ENCODE measurements around the gene LCNL1. TPM values are rescaled to one million over a fixed set of nuclear protein-coding genes. Genes with fewer than 3 reads are reported as not detected.

LCNL1 gene
- polyA plus RNA-seq, 1 donor (not counting 4 experiments of a cell fraction or from before 2014, with no cell fraction given) = not detected

GRCh38 chr9:136985853-136986252 is 3.1 kb downstream of the LCNL1 start:
- Histone ChIP-seq H2AFZ (ENCODE audit: control insufficient read depth, low read length) (no peak overlapping the region), H3K36me3 (ENCODE audit: control insufficient read depth in 2 of 2, extremely low read depth in 1 of 2, insufficient read depth in 2 of 2, low read length in 2 of 2) (no peaks in the 10 kb centered on the region), H3K79me2 (ENCODE audit: control insufficient read depth, insufficient read depth, low read length) (no peaks in the 10 kb centered on the region), H3K9me3 (ENCODE audit: control insufficient read depth, low read depth, low read length) (no peaks in the 10 kb centered on the region), H3K27ac (ENCODE audit: control insufficient read depth, insufficient read depth, low read length) (no peak overlapping the region), H3K9me1 (ENCODE audit: control insufficient read depth, extremely low read depth, insufficient read depth, low read length) (no peaks in the 10 kb centered on the region), H3K27me3 (ENCODE audit: control insufficient read depth, extremely low read depth, insufficient read depth, low read length) (peaks cover 27% of the 10 kb centered on the region), H3K9ac (ENCODE audit: control insufficient read depth, extremely low read depth, insufficient read depth, low read length) (no peak overlapping the region), H3K4me2 (ENCODE audit: control insufficient read depth, extremely low read depth, insufficient read depth, low read depth, low read length) (no peak overlapping the region), H3K4me3 (ENCODE audit: control insufficient read depth in 2 of 3, extremely low read depth in 1 of 3, insufficient read depth in 2 of 3, low read depth in 1 of 3, low read length in 3 of 3) (no peak overlapping the region), H3K4me1 (ENCODE audit: control insufficient read depth, extremely low read depth, insufficient read depth, low read length) (no peaks in the 10 kb centered on the region), H4K20me1 (ENCODE audit: control insufficient read depth, extremely low read depth, insufficient read depth, low read length) (no peaks in the 10 kb centered on the region)
- dilution Hi-C loops (cut with MboI; ENCODE audit: extremely low pct_ligation_motif_present, low sequenced_read_pairs) = no loop called here
- FAIRE-seq = no peak
- DNase-seq (ENCODE audit: low read depth, low spot score) = no peak
- TF ChIP-seq EZH2 (IDR thresholded peaks at IDR 0.05; ENCODE audit: low read length) (no peak), CTCF (optimal IDR thresholded peaks at IDR 0.05 in 1 of 3, IDR thresholded peaks at IDR 0.05 in 1 of 3, conservative IDR thresholded peaks at IDR 0.05 in 1 of 3; ENCODE audit: extremely low read depth in 1 of 3, insufficient read depth in 2 of 3, low read length in 3 of 3) (no peak)

DNA sequence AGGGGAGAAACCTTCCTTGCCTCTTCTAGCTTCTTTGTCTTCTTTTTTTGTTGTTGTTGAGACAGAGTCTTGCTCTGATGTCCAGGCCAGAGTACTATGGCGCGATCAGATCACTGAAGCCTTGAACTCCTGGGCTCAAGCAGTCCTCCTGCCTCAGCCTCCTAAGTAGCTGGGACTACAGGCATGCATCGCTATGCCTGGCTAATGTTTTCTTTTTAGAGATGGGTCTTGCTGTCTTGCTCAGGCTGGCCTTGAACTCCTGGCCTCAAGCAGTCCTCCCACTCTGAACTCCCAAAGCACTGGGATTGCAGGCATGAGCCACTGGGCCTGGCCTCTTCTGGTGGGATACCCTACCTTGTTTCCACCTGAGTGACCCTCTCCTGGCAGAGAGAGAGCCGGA is 6.1 kb downstream of the LCNL1 start:
- no peak overlapping the region for H3K9ac ChIP-seq (ENCODE audit: control insufficient read depth, extremely low read depth, insufficient read depth, low read length)
- H3K9me3 ChIP-seq (ENCODE audit: control insufficient read depth, low read depth, low read length) = no peaks in the 10 kb centered on the region
- no peaks in the 10 kb centered on the region for H3K79me2 ChIP-seq (ENCODE audit: control insufficient read depth, insufficient read depth, low read length)
- peaks cover 0 to 7% of the 10 kb centered on the region in 2 experiments for H3K36me3 ChIP-seq (ENCODE audit: control insufficient read depth in 2 of 2, extremely low read depth in 1 of 2, insufficient read depth in 2 of 2, low read length in 2 of 2)
- no peak overlapping the region for H2AFZ ChIP-seq (ENCODE audit: control insufficient read depth, low read length)
- H4K20me1 ChIP-seq (ENCODE audit: control insufficient read depth, extremely low read depth, insufficient read depth, low read length) = peaks cover 3% of the 10 kb centered on the region
- peaks cover 16% of the 10 kb centered on the region for H3K4me1 ChIP-seq (ENCODE audit: control insufficient read depth, extremely low read depth, insufficient read depth, low read length)
- no peak overlapping the region for H3K4me2 ChIP-seq (ENCODE audit: control insufficient read depth, extremely low read depth, insufficient read depth, low read depth, low read length)
- H3K27me3 ChIP-seq (ENCODE audit: control insufficient read depth, extremely low read depth, insufficient read depth, low read length) = peaks cover 23% of the 10 kb centered on the region
- DNase-seq (ENCODE audit: low read depth, low spot score) (no peak), FAIRE-seq (no peak)
- no peak overlapping the region for H3K4me3 ChIP-seq (ENCODE audit: control insufficient read depth in 2 of 3, extremely low read depth in 1 of 3, insufficient read depth in 2 of 3, low read depth in 1 of 3, low read length in 3 of 3)
- no peaks in the 10 kb centered on the region for H3K9me1 ChIP-seq (ENCODE audit: control insufficient read depth, extremely low read depth, insufficient read depth, low read length)
- no peak overlapping the region for H3K27ac ChIP-seq (ENCODE audit: control insufficient read depth, insufficient read depth, low read length)
- no peak for TF ChIP-seq CTCF (optimal IDR thresholded peaks at IDR 0.05 in 1 of 3, IDR thresholded peaks at IDR 0.05 in 1 of 3, conservative IDR thresholded peaks at IDR 0.05 in 1 of 3; ENCODE audit: extremely low read depth in 1 of 3, insufficient read depth in 2 of 3, low read length in 3 of 3)
- TF ChIP-seq EZH2 (IDR thresholded peaks at IDR 0.05; ENCODE audit: low read length) = no peak
- dilution Hi-C loops (cut with MboI; ENCODE audit: extremely low pct_ligation_motif_present, low sequenced_read_pairs) = no loop called here
